Measurements from ENCODE around the gene RHPN2. TPM values are rescaled to one million over a fixed set of nuclear protein-coding genes. Genes with fewer than 3 reads are reported as not detected.

Gene RHPN2
- total and polyA plus RNA-seq, 2 of the 13 experiments (the other 11 are each of a cell fraction or from before 2014, with no cell fraction given), result 20.3 to 48.0 TPM

DNA sequence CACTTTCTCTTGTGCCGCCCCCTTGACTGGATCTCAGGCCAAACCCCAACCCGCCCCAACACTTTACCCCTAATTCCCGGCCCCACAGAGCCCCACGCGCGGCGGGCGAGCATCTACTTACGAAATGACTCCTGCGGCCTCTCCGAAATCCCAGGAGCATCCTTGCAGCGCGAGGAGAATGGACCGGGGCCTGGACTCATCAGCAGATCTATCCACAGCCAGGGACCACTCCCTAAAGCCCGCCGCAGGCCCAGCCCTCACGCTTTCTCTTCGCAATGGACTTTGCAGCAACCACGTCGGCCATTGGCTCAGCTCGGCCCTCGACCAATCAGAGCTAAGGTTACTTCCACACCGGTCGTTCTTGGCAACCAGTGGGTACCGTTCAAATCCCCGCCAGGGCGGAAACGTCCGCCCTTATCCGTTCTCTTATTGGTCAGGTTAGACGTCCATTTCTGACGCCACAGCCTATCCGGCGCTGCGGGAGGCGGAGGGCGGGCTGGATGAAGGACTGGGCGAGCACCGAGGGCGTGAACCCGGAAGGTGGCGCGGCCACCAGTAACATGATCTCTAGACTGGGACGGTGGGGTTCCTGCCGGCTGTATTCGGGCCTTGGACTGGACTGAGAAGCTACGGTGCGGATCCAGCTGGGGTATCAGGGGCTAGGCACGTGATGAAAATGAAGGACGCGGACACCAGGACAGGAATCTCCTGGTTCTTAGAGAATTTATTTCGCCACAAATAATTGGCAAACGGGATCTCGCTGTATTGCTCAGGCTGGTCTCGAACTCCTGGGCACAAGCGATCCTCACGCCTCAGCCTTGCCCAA, 92.8 kb downstream of the RHPN2 start, which contains the start of the genes CEP89 and FAAP24 (continued):
- no peak for TF ChIP-seq ZBTB1 (CRISPR knock-in tag; IDR thresholded peaks at IDR 0.05; ENCODE audit: borderline replicate concordance)
- TF ChIP-seq PHB2 (IDR thresholded peaks at IDR 0.05; ENCODE audit: partially characterized antibody), result no peak
- no peak for TF ChIP-seq ZNF282 (IDR thresholded peaks at IDR 0.05; ENCODE audit: partially characterized antibody)
- TF ChIP-seq ZNF878 (CRISPR knock-in tag; IDR thresholded peaks at IDR 0.05), result peak; percentile 100
- TF ChIP-seq ZNF17 (CRISPR knock-in tag; IDR thresholded peaks at IDR 0.05), result no peak
- TF ChIP-seq ZFP1 (CRISPR knock-in tag; IDR thresholded peaks at IDR 0.05), result no peak
- TF ChIP-seq, protein P1, sequence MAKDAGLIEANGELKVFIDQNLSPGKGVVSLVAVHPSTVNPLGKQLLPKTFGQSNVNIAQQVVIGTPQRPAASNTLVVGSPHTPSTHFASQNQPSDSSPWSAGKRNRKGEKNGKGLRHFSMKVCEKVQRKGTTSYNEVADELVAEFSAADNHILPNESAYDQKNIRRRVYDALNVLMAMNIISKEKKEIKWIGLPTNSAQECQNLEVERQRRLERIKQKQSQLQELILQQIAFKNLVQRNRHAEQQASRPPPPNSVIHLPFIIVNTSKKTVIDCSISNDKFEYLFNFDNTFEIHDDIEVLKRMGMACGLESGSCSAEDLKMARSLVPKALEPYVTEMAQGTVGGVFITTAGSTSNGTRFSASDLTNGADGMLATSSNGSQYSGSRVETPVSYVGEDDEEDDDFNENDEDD (CRISPR knock-in tag; IDR thresholded peaks at IDR 0.05; ENCODE audit: borderline replicate concordance), result peak; percentile 100
- TF ChIP-seq ZSCAN21 (CRISPR knock-in tag; IDR thresholded peaks at IDR 0.05; ENCODE audit: borderline replicate concordance), result peak; percentile 99
- peak; percentile 93 for TF ChIP-seq KLF12 (CRISPR knock-in tag; IDR thresholded peaks at IDR 0.05; ENCODE audit: borderline replicate concordance)
- no peak for TF ChIP-seq KLF13 (CRISPR knock-in tag; IDR thresholded peaks at IDR 0.05)
- TF ChIP-seq NFKBIZ (CRISPR knock-in tag; IDR thresholded peaks at IDR 0.05), result no peak
- peak; percentile 82; the same call in 1 of the 2 replicates for TF ChIP-seq ZNF431 (CRISPR knock-in tag; IDR thresholded peaks at IDR 0.05; ENCODE audit: borderline replicate concordance, low read depth)
- TF ChIP-seq ZNF251 (CRISPR knock-in tag; IDR thresholded peaks at IDR 0.05), result no peak
- no peak for TF ChIP-seq RBAK (CRISPR knock-in tag; IDR thresholded peaks at IDR 0.05)
- TF ChIP-seq, protein P2, sequence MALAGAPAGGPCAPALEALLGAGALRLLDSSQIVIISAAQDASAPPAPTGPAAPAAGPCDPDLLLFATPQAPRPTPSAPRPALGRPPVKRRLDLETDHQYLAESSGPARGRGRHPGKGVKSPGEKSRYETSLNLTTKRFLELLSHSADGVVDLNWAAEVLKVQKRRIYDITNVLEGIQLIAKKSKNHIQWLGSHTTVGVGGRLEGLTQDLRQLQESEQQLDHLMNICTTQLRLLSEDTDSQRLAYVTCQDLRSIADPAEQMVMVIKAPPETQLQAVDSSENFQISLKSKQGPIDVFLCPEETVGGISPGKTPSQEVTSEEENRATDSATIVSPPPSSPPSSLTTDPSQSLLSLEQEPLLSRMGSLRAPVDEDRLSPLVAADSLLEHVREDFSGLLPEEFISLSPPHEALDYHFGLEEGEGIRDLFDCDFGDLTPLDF (CRISPR knock-in tag; IDR thresholded peaks at IDR 0.05), result peak; percentile 89
- TF ChIP-seq KMT2A (CRISPR knock-in tag; IDR thresholded peaks at IDR 0.05), result 0 out of 2 replicates have a peak, but pooled peaks have one; percentile 38
- TF ChIP-seq KMT2B (CRISPR knock-in tag; IDR thresholded peaks at IDR 0.05), result peak; percentile 77
- TF ChIP-seq MXI1 (IDR thresholded peaks at IDR 0.05; ENCODE audit: borderline replicate concordance, low read depth, low read length), result peak; percentile 96; the same call in 2 of the 3 replicates
- 0 out of 2 replicates have a peak, but pooled peaks have one; percentile 28 for TF ChIP-seq NR1H2 (CRISPR knock-in tag; IDR thresholded peaks at IDR 0.05; ENCODE audit: borderline replicate concordance, low read depth)
- no peak for TF ChIP-seq NR3C1 (CRISPR knock-in tag; IDR thresholded peaks at IDR 0.05)
- peak; percentile 95 for TF ChIP-seq ARID2 (CRISPR knock-in tag; IDR thresholded peaks at IDR 0.05; ENCODE audit: borderline replicate concordance)
- TF ChIP-seq ISX (CRISPR knock-in tag; conservative IDR thresholded peaks at IDR 0.05), result no peak
- TF ChIP-seq KLF11 (CRISPR knock-in tag; IDR thresholded peaks at IDR 0.05), result no peak
- TF ChIP-seq CC2D1A (CRISPR knock-in tag; IDR thresholded peaks at IDR 0.05), result peak; percentile 99; the same call in 1 of the 2 replicates
- TF ChIP-seq DNMT3B (CRISPR knock-in tag; conservative IDR thresholded peaks at IDR 0.05), result no peak
- no peak for TF ChIP-seq SAFB2 (CRISPR knock-in tag; IDR thresholded peaks at IDR 0.05; ENCODE audit: borderline replicate concordance, low read depth)
- TF ChIP-seq FIP1L1 (IDR thresholded peaks at IDR 0.05; ENCODE audit: borderline replicate concordance, insufficient read depth, low read depth, low read length), result no peak
- no peak for TF ChIP-seq SRSF4 (IDR thresholded peaks at IDR 0.05; ENCODE audit: low read depth, low read length, poor library complexity, severe bottlenecking)
- no peak for TF ChIP-seq ZNF446 (CRISPR knock-in tag; IDR thresholded peaks at IDR 0.05)
- no peak; the same call in 1 of the 2 replicates for TF ChIP-seq SMAD1 (CRISPR knock-in tag; IDR thresholded peaks at IDR 0.05; ENCODE audit: borderline replicate concordance, low read depth)
- no peak for TF ChIP-seq MTA1 (CRISPR knock-in tag; IDR thresholded peaks at IDR 0.05; ENCODE audit: borderline replicate concordance)

Measured in HepG2 (cell line).